CD14-positive monocyte (primary cell): Measurements from ENCODE around the gene HK1. TPM values are rescaled to one million over a fixed set of nuclear protein-coding genes. Genes with fewer than 3 reads are reported as not detected.

Source experiments
- DNase-seq, 3 donors: peaks; one replicate each; pipeline ENCODE4 v3.0.0-alpha.2; 2011 to 2022
- H2AFZ ChIP-seq: 2 replicates; pipeline ENCODE4 v1.6.0; 2012; ENCODE audit warnings: mild to moderate bottlenecking, low read depth, low read length, inconsistent platforms; ENCODE audit not compliant: insufficient read depth, poor library complexity, severe bottlenecking
- H3K27ac ChIP-seq, 2 donors: 1 replicate in 1 of 2; 2 replicates in 1 of 2; pipeline ENCODE4 v1.5.1; 2012 to 2013; ENCODE audit warnings: low read length in 2 of 2, control low read depth in 1 of 2, inconsistent platforms in 1 of 2, low read depth in 1 of 2, mild to moderate bottlenecking in 1 of 2
- H3K27me3 ChIP-seq, 2 donors: one replicate each; pipeline versions ENCODE4 v1.6.0 to v1.6.1; 2011 to 2013; ENCODE audit warnings: low read length in 2 of 2; ENCODE audit not compliant: control insufficient read depth in 2 of 2, insufficient read depth in 2 of 2
- H3K36me3 ChIP-seq, 2 donors: replicated peaks in 1 of 2; 1 replicate in 1 of 2; 2 replicates in 1 of 2; pipeline versions ENCODE4 v1.5.1 to v1.6.1; 2012 to 2013; ENCODE audit warnings: low read length in 2 of 2, control low read depth in 1 of 2, inconsistent platforms in 1 of 2, mild to moderate bottlenecking in 1 of 2; ENCODE audit not compliant: insufficient read depth in 2 of 2, control insufficient read depth in 1 of 2
- H3K4me1 ChIP-seq, 2 donors: 1 replicate in 1 of 2; 2 replicates in 1 of 2; pipeline versions ENCODE4 v1.5.1 to v1.6.1; 2012 to 2013; ENCODE audit warnings: low read length in 2 of 2, control low read depth in 1 of 2, inconsistent platforms in 1 of 2, mild to moderate bottlenecking in 1 of 2, moderate library complexity in 1 of 2; ENCODE audit not compliant: insufficient read depth in 2 of 2, control insufficient read depth in 1 of 2
- H3K4me2 ChIP-seq: replicated peaks from 2 replicates; pipeline ENCODE3; 2012; ENCODE audit warnings: low read length, moderate library complexity, mild to moderate bottlenecking; ENCODE audit not compliant: poor library complexity, severe bottlenecking; ENCODE audit errors: extremely low read depth
- H3K4me3 ChIP-seq, 3 experiments: fragments of 200-600 bp in 1 of 3; sonication (generic) in 1 of 3; replicated peaks in 1 of 3; 1 replicate in 2 of 3; 2 replicates in 1 of 3; pipeline ENCODE4 v1.5.1; 2011 to 2013; ENCODE audit warnings: low read length in 3 of 3, mild to moderate bottlenecking in 3 of 3, control low read depth in 2 of 3, low read depth in 2 of 3, inconsistent platforms in 1 of 3, moderate library complexity in 1 of 3
- H3K79me2 ChIP-seq: 2 replicates; pipeline ENCODE4 v1.6.0; 2012; ENCODE audit warnings: mild to moderate bottlenecking, control low read depth, inconsistent platforms, low read length, moderate library complexity; ENCODE audit not compliant: insufficient read depth
- H3K9ac ChIP-seq: 2 replicates; pipeline ENCODE4 v1.6.0; 2017; ENCODE audit warnings: low read length, mild to moderate bottlenecking; ENCODE audit not compliant: insufficient read depth, poor library complexity, severe bottlenecking
- H3K9me3 ChIP-seq, 2 donors: replicated peaks in 1 of 2; 1 replicate in 1 of 2; 2 replicates in 1 of 2; pipeline versions ENCODE4 v1.5.1 to v1.6.1; 2012 to 2013; ENCODE audit warnings: low read length in 2 of 2, control low read depth in 1 of 2; ENCODE audit not compliant: control insufficient read depth in 1 of 2, insufficient read depth in 1 of 2
- H4K20me1 ChIP-seq: 2 replicates; pipeline ENCODE4 v1.6.0; 2012; ENCODE audit warnings: mild to moderate bottlenecking, low read length, control low read depth, moderate library complexity; ENCODE audit not compliant: insufficient read depth
- H3K27ac Mint-ChIP-seq, 7 donors: one replicate each; pipeline ENCODE4 v1.8.0; 2020; ENCODE audit warnings: mild to moderate bottlenecking in 7 of 7, mixed read lengths in 7 of 7, moderate library complexity in 6 of 7, inconsistent platforms in 2 of 7
- H3K27me3 Mint-ChIP-seq, 3 donors: one replicate each; pipeline ENCODE4 v1.8.0; 2021 to 2022; ENCODE audit warnings: low read depth in 3 of 3, mild to moderate bottlenecking in 3 of 3, mixed read lengths in 3 of 3, moderate library complexity in 3 of 3, inconsistent platforms in 1 of 3
- H3K36me3 Mint-ChIP-seq, 2 donors: one replicate each; pipeline ENCODE4 v1.8.0; 2020; ENCODE audit warnings: mixed read lengths in 2 of 2, inconsistent platforms in 1 of 2, mild to moderate bottlenecking in 1 of 2
- H3K4me1 Mint-ChIP-seq: one replicate; pipeline ENCODE4 v1.8.0; 2020; ENCODE audit warnings: mild to moderate bottlenecking, mixed read lengths
- H3K4me3 Mint-ChIP-seq, 2 donors: one replicate each; pipeline ENCODE4 v1.8.0; 2020; ENCODE audit warnings: mild to moderate bottlenecking in 2 of 2, mixed read lengths in 2 of 2, moderate library complexity in 1 of 2
- H3K9me3 Mint-ChIP-seq, 7 donors: one replicate each; pipeline ENCODE4 v1.8.0; 2020 to 2022; ENCODE audit warnings: mixed read lengths in 7 of 7, mild to moderate bottlenecking in 6 of 7, moderate library complexity in 6 of 7, inconsistent platforms in 2 of 7
- CTCF ChIP-seq: fragments of 200-600 bp; IDR thresholded peaks from one replicate; pipeline ENCODE4 v1.8.0; 2022; ENCODE audit warnings: antibody characterized with exemption, mild to moderate bottlenecking
- WGBS: methylation state at CpG from one replicate; pipeline ENCODE4 v1.1.5; 2013; ENCODE audit warnings: missing lambda C conversion rate; ENCODE audit not compliant: insufficient coverage; 5-methylcytosine and 5-hydroxymethylcytosine counted together
- intact Hi-C, 2 donors: fragments of 100-400 bp; cut with micrococcal nuclease; formaldehyde crosslinking; loops; one replicate each; pipeline versions ENCODE4 v1.15.0 to v1.15.1; 2023
- polyA plus RNA-seq, 3 donors: library from polyadenylated mRNA; depleted of rRNA in 1 of 3; unstranded in 2 of 3; stranded (reverse) in 1 of 3; fragments of 300-500 nt in 2 of 3; fragments of >200 nt in 1 of 3; fragmentation: Illumina TruSeq in 2 of 3; gene quantifications; 1 replicate in 2 of 3; 2 replicates in 1 of 3; pipeline ENCODE4 v1.2.3, GENCODE V29; 2012 to 2021

The HK1 gene
- polyA plus RNA-seq, 3 donors = 57.9 to 146 (median 125) TPM

GRCh38 chr10:69361303-69361614, 83.0 kb downstream of the HK1 start:
- H3K27ac Mint-ChIP-seq = peak overlapping the region in 2 of 7 donors; percentile 56 to 69

GRCh38 chr10:69362471-69362954, 84.2 kb downstream of the HK1 start:
- Histone ChIP-seq H3K4me2 (no peak overlapping the region), H3K4me3 (no peak overlapping the region), H3K27me3 (no peaks in the 10 kb centered on the region), H3K4me1 (peaks cover 37 to 40% of the 10 kb centered on the region in 2 donors), H3K36me3 (peaks cover 51 to 75% of the 10 kb centered on the region in 2 donors), H3K9ac (no peak overlapping the region), H3K79me2 (peaks cover 87% of the 10 kb centered on the region), H2AFZ (no peak overlapping the region), H3K9me3 (no peaks in the 10 kb centered on the region), H4K20me1 (peaks cover 70% of the 10 kb centered on the region), H3K27ac (peak overlapping the region in 1 of 2 donors; percentile 44)
- Mint-ChIP-seq H3K27ac (peak overlapping the region in 1 of 7 donors; percentile 69), H3K9me3 (no peaks in the 10 kb centered on the region), H3K27me3 (peaks cover 0 to 2% (median 0%) of the 10 kb centered on the region in 3 donors), H3K4me1 (peaks cover 37% of the 10 kb centered on the region), H3K4me3 (no peak overlapping the region), H3K36me3 (peaks cover 62 to 73% of the 10 kb centered on the region in 2 donors)
- no peak for TF ChIP-seq CTCF
- WGBS = 93% methylated on average over 6 of the region's 13 CpGs
- DNase-seq = no peak
- intact Hi-C loops = no loop called here

More at GRCh38 chr10:69361303-69361614, 83.0 kb downstream of the HK1 start:
- peaks cover 91% of the 10 kb centered on the region for H3K79me2 ChIP-seq
- no peak overlapping the region for H3K4me2 ChIP-seq
- no peak for DNase-seq
- no peaks in the 10 kb centered on the region for H3K9me3 Mint-ChIP-seq
- H3K9ac ChIP-seq = no peak overlapping the region
- intact Hi-C loops = no loop called here
- no peaks in the 10 kb centered on the region for H3K27me3 ChIP-seq
- peaks cover 37 to 51% of the 10 kb centered on the region in 2 donors for H3K4me1 ChIP-seq
- peaks cover 58% of the 10 kb centered on the region for H4K20me1 ChIP-seq
- H3K4me1 Mint-ChIP-seq = peaks cover 38% of the 10 kb centered on the region
- H3K4me3 Mint-ChIP-seq = no peak overlapping the region
- no peak overlapping the region for H2AFZ ChIP-seq
- no peak overlapping the region for H3K4me3 ChIP-seq
- TF ChIP-seq CTCF = no peak
- peak overlapping the region in 1 of 2 donors; percentile 88 for H3K27ac ChIP-seq
- H3K27me3 Mint-ChIP-seq = no peaks in the 10 kb centered on the region
- H3K36me3 Mint-ChIP-seq = peaks cover 52 to 65% of the 10 kb centered on the region in 2 donors
- H3K9me3 ChIP-seq = no peaks in the 10 kb centered on the region
- peaks cover 38 to 63% of the 10 kb centered on the region in 2 donors for H3K36me3 ChIP-seq
- WGBS = 100% methylated on average over 1 of the region's 2 CpGs
